HEK293 (cell line): ENCODE data around the gene IL10RA.

Experiments
- CTCF ChIA-PET: fragments of 350-600 bp; formaldehyde crosslinking; extraction: SDS; loops from one replicate; lab custom pipeline; 2021; ENCODE audit warnings: antibody characterized with exemption; lab: Yijun Ruan, JAX
- POLR2A ChIA-PET: fragments of 300-600 bp; formaldehyde crosslinking; extraction: SDS; loops from one replicate; lab custom pipeline; 2020; ENCODE audit warnings: antibody characterized with exemption, inconsistent platforms; lab: Yijun Ruan, JAX
- H3K27ac ChIP-seq: fragments of 200-500 bp; sonication (Bioruptor generic); 2 replicates; pipeline ENCODE4 v1.5.1; 2014; ENCODE audit warnings: low read depth, low read length, control low read depth, inconsistent platforms; ENCODE audit errors: extremely low read depth
- H3K36me3 ChIP-seq, 2 experiments: fragments of 200-500 bp in 1 of 2; sonication (Bioruptor generic) in 1 of 2; 1 replicate in 1 of 2; 2 replicates in 1 of 2; pipeline ENCODE4 v1.5.1; 2014 to 2017; ENCODE audit warnings: inconsistent platforms in 2 of 2, low read length in 2 of 2; ENCODE audit not compliant: control insufficient read depth in 2 of 2, insufficient read depth in 1 of 2
- H3K4me1 ChIP-seq: fragments of 200-500 bp; sonication (Bioruptor generic); 2 replicates; pipeline ENCODE4 v1.5.1; 2014; ENCODE audit warnings: mild to moderate bottlenecking, low read length, inconsistent platforms; ENCODE audit not compliant: control insufficient read depth, insufficient read depth
- H3K4me3 ChIP-seq: 2 replicates; pipeline ENCODE4 v1.5.1; 2011; ENCODE audit warnings: low read depth, mild to moderate bottlenecking, control low read depth, low read length, moderate library complexity
- H3K9me3 ChIP-seq: fragments of 200-500 bp; sonication (Bioruptor generic); 2 replicates; pipeline ENCODE4 v1.5.1; 2014; ENCODE audit warnings: low read depth, low read length, inconsistent platforms; ENCODE audit not compliant: control insufficient read depth, insufficient read depth
- FEZF1 ChIP-seq: fragments of 450-650 bp; formaldehyde crosslinking; IDR thresholded peaks from 2 replicates; pipeline ENCODE4 v1.5.1; 2016; ENCODE audit warnings: missing biosample characterization, missing genetic modification characterization
- SCRT2 ChIP-seq: fragments of 450-650 bp; formaldehyde crosslinking; IDR thresholded peaks from 2 replicates; pipeline ENCODE4 v1.5.1; 2016; ENCODE audit warnings: missing biosample characterization, missing genetic modification characterization
- SP7 ChIP-seq: fragments of 450-650 bp; formaldehyde crosslinking; IDR thresholded peaks from 2 replicates; pipeline ENCODE4 v1.5.1; 2016; ENCODE audit warnings: missing biosample characterization, missing genetic modification characterization
- ZBTB17 ChIP-seq: fragments of 450-650 bp; formaldehyde crosslinking; IDR thresholded peaks from 2 replicates; pipeline ENCODE4 v1.5.1; 2016; ENCODE audit warnings: missing biosample characterization, missing genetic modification characterization
- ZNF121 ChIP-seq: fragments of 450-650 bp; formaldehyde crosslinking; IDR thresholded peaks from 2 replicates; pipeline ENCODE4 v1.5.1; 2016; ENCODE audit warnings: missing biosample characterization, missing genetic modification characterization
- ZNF16 ChIP-seq: fragments of 450-650 bp; formaldehyde crosslinking; IDR thresholded peaks from 2 replicates; pipeline ENCODE4 v1.5.1; 2016; ENCODE audit warnings: low read depth, missing biosample characterization, missing genetic modification characterization
- ZNF174 ChIP-seq: fragments of 450-650 bp; formaldehyde crosslinking; IDR thresholded peaks from 2 replicates; pipeline ENCODE4 v1.5.0; 2017; ENCODE audit warnings: missing biosample characterization, mild to moderate bottlenecking, missing genetic modification characterization
- ZNF2 ChIP-seq: fragments of 450-650 bp; formaldehyde crosslinking; IDR thresholded peaks from 2 replicates; pipeline ENCODE4 v1.5.1; 2016; ENCODE audit warnings: missing biosample characterization, missing genetic modification characterization
- ZNF211 ChIP-seq: fragments of 450-650 bp; formaldehyde crosslinking; IDR thresholded peaks from 2 replicates; pipeline ENCODE4 v1.5.1; 2016; ENCODE audit warnings: low read depth, missing biosample characterization, missing genetic modification characterization
- ZNF223 ChIP-seq: fragments of 450-650 bp; formaldehyde crosslinking; IDR thresholded peaks from 2 replicates; pipeline ENCODE4 v1.5.1; 2016; ENCODE audit warnings: missing biosample characterization, missing genetic modification characterization
- ZNF266 ChIP-seq: fragments of 450-650 bp; formaldehyde crosslinking; IDR thresholded peaks from 2 replicates; pipeline ENCODE4 v1.5.1; 2016; ENCODE audit warnings: missing biosample characterization, missing genetic modification characterization, low read depth
- ZNF311 ChIP-seq: fragments of 450-650 bp; formaldehyde crosslinking; IDR thresholded peaks from 2 replicates; pipeline ENCODE4 v1.5.1; 2017; ENCODE audit warnings: missing biosample characterization, missing genetic modification characterization, borderline replicate concordance
- ZNF366 ChIP-seq: fragments of 450-650 bp; formaldehyde crosslinking; conservative IDR thresholded peaks from 2 replicates; pipeline ENCODE4 v1.5.1; 2016; ENCODE audit warnings: missing biosample characterization, missing genetic modification characterization
- ZNF416 ChIP-seq: fragments of 450-650 bp; formaldehyde crosslinking; IDR thresholded peaks from 2 replicates; pipeline ENCODE4 v1.5.1; 2016; ENCODE audit warnings: missing biosample characterization, missing genetic modification characterization
- ZNF585B ChIP-seq: fragments of 450-650 bp; formaldehyde crosslinking; IDR thresholded peaks from 2 replicates; pipeline ENCODE4 v1.5.1; 2016; ENCODE audit warnings: missing biosample characterization, missing genetic modification characterization
- ZNF664 ChIP-seq: fragments of 450-650 bp; formaldehyde crosslinking; IDR thresholded peaks from 2 replicates; pipeline ENCODE4 v1.5.1; 2016; ENCODE audit warnings: missing biosample characterization, missing genetic modification characterization
- TF ChIP-seq, protein P1 (sequence below): IDR thresholded peaks from 2 replicates; pipeline ENCODE4 v1.6.1; 2011; ENCODE audit warnings: mild to moderate bottlenecking, low read depth, low read length, borderline replicate concordance
- TF ChIP-seq, protein P2 (sequence below): fragments of 450-650 bp; formaldehyde crosslinking; IDR thresholded peaks from 2 replicates; pipeline ENCODE4 v1.5.1; 2016; ENCODE audit warnings: missing biosample characterization, missing genetic modification characterization, low read depth
- TF ChIP-seq, protein P3 (sequence below): fragments of 450-650 bp; formaldehyde crosslinking; optimal IDR thresholded peaks from 2 replicates; pipeline ENCODE3; 2016; ENCODE audit warnings: missing biosample characterization, mild to moderate bottlenecking, missing genetic modification characterization
- TF ChIP-seq, protein P4 (sequence below): fragments of 450-650 bp; formaldehyde crosslinking; IDR thresholded peaks from 2 replicates; pipeline ENCODE4 v1.5.1; 2016; ENCODE audit warnings: missing biosample characterization, missing genetic modification characterization
- TF ChIP-seq, protein P5 (sequence below): fragments of 450-650 bp; formaldehyde crosslinking; IDR thresholded peaks from 2 replicates; pipeline ENCODE4 v1.5.1; 2016; ENCODE audit warnings: missing biosample characterization, missing genetic modification characterization
- TF ChIP-seq, protein P6 (sequence below): fragments of 450-650 bp; formaldehyde crosslinking; IDR thresholded peaks from 2 replicates; pipeline ENCODE4 v1.5.1; 2016; ENCODE audit warnings: missing biosample characterization, missing genetic modification characterization

The IL10RA gene

DNA sequence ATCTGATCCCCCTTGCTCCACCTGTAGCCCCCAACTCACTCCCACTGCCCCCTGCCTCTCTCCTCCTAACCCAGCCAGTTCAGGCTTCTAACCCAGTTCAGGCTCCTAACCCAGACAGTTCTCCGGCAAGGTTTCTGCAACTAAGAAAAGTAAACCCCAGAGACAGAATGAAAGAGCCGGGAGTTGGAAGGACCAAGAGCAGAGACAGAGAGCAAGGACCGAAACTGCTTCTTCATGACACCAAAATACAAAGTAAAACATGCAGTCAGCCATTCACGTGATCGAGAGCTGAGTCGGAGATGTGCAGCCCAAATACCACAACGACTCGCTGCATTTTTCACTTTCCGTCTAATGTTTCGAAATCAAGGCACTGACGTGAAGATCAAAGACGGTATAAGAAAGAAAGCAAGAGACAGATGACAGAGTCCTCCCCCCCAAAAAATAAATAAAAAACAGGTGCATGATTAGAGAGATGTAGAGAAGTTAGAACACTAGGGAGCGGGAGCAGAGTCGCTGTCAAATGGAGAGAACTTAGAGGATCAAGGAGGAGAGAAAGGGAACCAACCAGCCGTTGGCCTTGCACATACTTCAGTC, 884 bp downstream of the IL10RA start:
- POLR2A ChIA-PET, result no interaction called here
- Histone ChIP-seq H3K9me3 (no peaks in the 10 kb centered on the region), H3K36me3 (no peaks in the 10 kb centered on the region), H3K4me3 (no peak overlapping the region), H3K27ac (no peak overlapping the region), H3K4me1 (no peaks in the 10 kb centered on the region)
- TF ChIP-seq, protein P1, sequence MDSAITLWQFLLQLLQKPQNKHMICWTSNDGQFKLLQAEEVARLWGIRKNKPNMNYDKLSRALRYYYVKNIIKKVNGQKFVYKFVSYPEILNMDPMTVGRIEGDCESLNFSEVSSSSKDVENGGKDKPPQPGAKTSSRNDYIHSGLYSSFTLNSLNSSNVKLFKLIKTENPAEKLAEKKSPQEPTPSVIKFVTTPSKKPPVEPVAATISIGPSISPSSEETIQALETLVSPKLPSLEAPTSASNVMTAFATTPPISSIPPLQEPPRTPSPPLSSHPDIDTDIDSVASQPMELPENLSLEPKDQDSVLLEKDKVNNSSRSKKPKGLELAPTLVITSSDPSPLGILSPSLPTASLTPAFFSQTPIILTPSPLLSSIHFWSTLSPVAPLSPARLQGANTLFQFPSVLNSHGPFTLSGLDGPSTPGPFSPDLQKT, result no peak
- 0 out of 2 replicates have a peak, but pooled peaks have one; percentile 3 for TF ChIP-seq SCRT2 (tag by site-specific recombination)
- CTCF ChIA-PET, result interaction anchor here (0.6 kb wide), 1 partner anchor 266 kb away, joined by 4 read pairs; no protein-coding TSS in a partner anchor

DNA sequence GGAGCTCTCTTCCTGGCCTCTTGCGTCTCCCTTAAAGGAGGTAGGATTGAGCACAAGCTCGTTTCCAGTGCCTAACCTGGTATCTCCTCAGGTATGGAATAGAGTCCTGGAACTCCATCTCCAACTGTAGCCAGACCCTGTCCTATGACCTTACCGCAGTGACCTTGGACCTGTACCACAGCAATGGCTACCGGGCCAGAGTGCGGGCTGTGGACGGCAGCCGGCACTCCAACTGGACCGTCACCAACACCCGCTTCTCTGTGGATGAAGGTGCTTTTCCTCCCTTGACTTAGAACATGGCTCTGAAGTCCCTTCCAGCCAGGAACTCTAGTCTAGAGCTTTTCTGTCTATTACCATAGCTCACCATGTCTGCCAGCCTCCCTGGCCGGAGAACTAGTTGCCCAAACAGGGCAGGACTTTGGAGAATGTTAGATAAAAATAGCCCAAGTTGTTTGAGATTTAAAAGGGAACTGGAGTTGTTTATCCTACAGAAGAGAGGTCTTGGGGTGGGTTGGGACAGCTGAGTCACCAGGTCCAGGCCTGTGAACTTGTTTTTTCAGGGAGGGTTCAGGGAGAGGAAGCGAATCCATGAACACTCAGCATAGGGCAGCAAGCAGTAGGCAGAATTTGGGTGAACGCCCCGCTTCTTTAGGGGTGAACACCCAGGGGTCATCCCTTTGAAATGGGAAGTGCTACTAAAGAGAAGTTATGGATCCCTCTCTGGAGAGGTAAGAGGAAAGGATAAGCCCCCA, 3.3 kb downstream of the IL10RA start:
- H3K36me3 ChIP-seq, result no peaks in the 10 kb centered on the region
- no peaks in the 10 kb centered on the region for H3K4me1 ChIP-seq
- CTCF ChIA-PET, result no interaction called here
- H3K9me3 ChIP-seq, result no peaks in the 10 kb centered on the region
- TF ChIP-seq ZNF16 (no peak), FEZF1 (tag by site-specific recombination) (no peak), ZNF585B (tag by site-specific recombination) (no peak), ZNF174 (no peak)
- TF ChIP-seq, protein P2, sequence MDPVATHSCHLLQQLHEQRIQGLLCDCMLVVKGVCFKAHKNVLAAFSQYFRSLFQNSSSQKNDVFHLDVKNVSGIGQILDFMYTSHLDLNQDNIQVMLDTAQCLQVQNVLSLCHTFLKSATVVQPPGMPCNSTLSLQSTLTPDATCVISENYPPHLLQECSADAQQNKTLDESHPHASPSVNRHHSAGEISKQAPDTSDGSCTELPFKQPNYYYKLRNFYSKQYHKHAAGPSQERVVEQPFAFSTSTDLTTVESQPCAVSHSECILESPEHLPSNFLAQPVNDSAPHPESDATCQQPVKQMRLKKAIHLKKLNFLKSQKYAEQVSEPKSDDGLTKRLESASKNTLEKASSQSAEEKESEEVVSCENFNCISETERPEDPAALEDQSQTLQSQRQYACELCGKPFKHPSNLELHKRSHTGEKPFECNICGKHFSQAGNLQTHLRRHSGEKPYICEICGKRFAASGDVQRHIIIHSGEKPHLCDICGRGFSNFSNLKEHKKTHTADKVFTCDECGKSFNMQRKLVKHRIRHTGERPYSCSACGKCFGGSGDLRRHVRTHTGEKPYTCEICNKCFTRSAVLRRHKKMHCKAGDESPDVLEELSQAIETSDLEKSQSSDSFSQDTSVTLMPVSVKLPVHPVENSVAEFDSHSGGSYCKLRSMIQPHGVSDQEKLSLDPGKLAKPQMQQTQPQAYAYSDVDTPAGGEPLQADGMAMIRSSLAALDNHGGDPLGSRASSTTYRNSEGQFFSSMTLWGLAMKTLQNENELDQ (tag by site-specific recombination), result no peak
- POLR2A ChIA-PET, result no interaction called here
- no peak overlapping the region for H3K27ac ChIP-seq
- H3K4me3 ChIP-seq, result no peak overlapping the region

DNA sequence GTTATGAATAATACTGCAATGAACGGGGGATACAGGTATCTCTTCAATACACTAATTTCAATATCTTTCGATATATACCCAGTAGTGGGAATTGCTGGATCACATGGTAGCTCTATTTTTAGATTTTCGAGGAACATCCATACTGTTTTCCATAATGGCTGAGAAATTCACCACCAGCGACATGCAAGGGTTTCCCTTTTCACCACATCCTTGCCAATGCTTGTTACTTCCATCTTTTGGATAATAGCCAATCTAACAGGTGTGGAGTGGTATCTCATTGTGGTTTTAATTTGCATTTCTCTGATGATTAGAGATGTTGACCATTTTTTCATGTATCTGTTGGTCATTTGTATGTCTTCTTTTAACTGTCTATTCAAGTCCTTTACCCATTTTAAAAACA, 5.9 kb downstream of the IL10RA start:
- no peaks in the 10 kb centered on the region for H3K9me3 ChIP-seq
- POLR2A ChIA-PET, result no interaction called here
- no peak overlapping the region for H3K27ac ChIP-seq
- CTCF ChIA-PET, result no interaction called here
- H3K4me1 ChIP-seq, result no peaks in the 10 kb centered on the region
- no peaks in the 10 kb centered on the region for H3K36me3 ChIP-seq
- no peak overlapping the region for H3K4me3 ChIP-seq
- no peak for TF ChIP-seq ZNF366 (tag by site-specific recombination)
- TF ChIP-seq ZNF266 (tag by site-specific recombination), result no peak
- no peak for TF ChIP-seq ZNF311
- no peak for TF ChIP-seq ZBTB17 (tag by site-specific recombination)
- TF ChIP-seq, protein P3, sequence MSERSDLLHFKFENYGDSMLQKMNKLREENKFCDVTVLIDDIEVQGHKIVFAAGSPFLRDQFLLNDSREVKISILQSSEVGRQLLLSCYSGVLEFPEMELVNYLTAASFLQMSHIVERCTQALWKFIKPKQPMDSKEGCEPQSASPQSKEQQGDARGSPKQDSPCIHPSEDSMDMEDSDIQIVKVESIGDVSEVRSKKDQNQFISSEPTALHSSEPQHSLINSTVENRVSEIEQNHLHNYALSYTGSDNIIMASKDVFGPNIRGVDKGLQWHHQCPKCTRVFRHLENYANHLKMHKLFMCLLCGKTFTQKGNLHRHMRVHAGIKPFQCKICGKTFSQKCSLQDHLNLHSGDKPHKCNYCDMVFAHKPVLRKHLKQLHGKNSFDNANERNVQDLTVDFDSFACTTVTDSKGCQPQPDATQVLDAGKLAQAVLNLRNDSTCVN, result no peak
- no peak for TF ChIP-seq ZNF416
- no peak for TF ChIP-seq ZNF211
- TF ChIP-seq, protein P4, sequence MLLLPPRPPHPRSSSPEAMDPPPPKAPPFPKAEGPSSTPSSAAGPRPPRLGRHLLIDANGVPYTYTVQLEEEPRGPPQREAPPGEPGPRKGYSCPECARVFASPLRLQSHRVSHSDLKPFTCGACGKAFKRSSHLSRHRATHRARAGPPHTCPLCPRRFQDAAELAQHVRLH, result no peak
- TF ChIP-seq ZNF223, result no peak
- TF ChIP-seq ZNF16, result no peak
- no peak for TF ChIP-seq ZNF2 (tag by site-specific recombination)
- no peak for TF ChIP-seq ZNF664 (tag by site-specific recombination)
- TF ChIP-seq, protein P5, sequence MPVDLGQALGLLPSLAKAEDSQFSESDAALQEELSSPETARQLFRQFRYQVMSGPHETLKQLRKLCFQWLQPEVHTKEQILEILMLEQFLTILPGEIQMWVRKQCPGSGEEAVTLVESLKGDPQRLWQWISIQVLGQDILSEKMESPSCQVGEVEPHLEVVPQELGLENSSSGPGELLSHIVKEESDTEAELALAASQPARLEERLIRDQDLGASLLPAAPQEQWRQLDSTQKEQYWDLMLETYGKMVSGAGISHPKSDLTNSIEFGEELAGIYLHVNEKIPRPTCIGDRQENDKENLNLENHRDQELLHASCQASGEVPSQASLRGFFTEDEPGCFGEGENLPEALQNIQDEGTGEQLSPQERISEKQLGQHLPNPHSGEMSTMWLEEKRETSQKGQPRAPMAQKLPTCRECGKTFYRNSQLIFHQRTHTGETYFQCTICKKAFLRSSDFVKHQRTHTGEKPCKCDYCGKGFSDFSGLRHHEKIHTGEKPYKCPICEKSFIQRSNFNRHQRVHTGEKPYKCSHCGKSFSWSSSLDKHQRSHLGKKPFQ (tag by site-specific recombination), result no peak
- TF ChIP-seq, protein P6, sequence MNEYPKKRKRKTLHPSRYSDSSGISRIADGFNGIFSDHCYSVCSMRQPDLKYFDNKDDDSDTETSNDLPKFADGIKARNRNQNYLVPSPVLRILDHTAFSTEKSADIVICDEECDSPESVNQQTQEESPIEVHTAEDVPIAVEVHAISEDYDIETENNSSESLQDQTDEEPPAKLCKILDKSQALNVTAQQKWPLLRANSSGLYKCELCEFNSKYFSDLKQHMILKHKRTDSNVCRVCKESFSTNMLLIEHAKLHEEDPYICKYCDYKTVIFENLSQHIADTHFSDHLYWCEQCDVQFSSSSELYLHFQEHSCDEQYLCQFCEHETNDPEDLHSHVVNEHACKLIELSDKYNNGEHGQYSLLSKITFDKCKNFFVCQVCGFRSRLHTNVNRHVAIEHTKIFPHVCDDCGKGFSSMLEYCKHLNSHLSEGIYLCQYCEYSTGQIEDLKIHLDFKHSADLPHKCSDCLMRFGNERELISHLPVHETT, result no peak
- no peak for TF ChIP-seq ZNF121
- no peak for TF ChIP-seq SP7 (tag by site-specific recombination)
